HFF-Myc (cell line): ENCODE data around the gene INHBC.

Experiments
- DNase-seq: peaks from one replicate; pipeline ENCODE4 v3.0.0-alpha.2; 2011; ENCODE audit warnings: low read depth; ENCODE audit errors: extremely low read depth
- H3K4me3 ChIP-seq: replicated peaks from 2 replicates; pipeline ENCODE4 v1.5.1; 2011; ENCODE audit warnings: low read depth, mild to moderate bottlenecking, control low read depth, low read length
- CTCF ChIP-seq: IDR thresholded peaks from 2 replicates; pipeline ENCODE4 v1.5.1; 2012; ENCODE audit warnings: mild to moderate bottlenecking, low read depth, low read length, control low read depth; ENCODE audit errors: missing control alignments

INHBC gene

GRCh38 chr12:57485695-57486094 is 51.1 kb downstream of the INHBC start:
- TF ChIP-seq CTCF, result no peak
- no peak for DNase-seq
- H3K4me3 ChIP-seq, result no peak overlapping the region

- DNase-seq, result no peak
- peak overlapping the region; percentile 64 for H3K4me3 ChIP-seq
- no peak for TF ChIP-seq CTCF
These were observed 52.5 kb downstream of the INHBC start for GRCh38 chr12:57487055-57487596.

- H3K4me3 ChIP-seq, result peak within 1 kb of the TSS; percentile 64
- no peak for TF ChIP-seq CTCF
These were observed 53.2 kb downstream of the INHBC start, which contains the start of gene MARS1 for GRCh38 chr12:57487597-57488401. Gene MARS1 (plus strand): TSS chr12:57488068. CDS start chr12:57488091, 23 bp downstream.

GRCh38 chr12:57488402-57489156 is 54.0 kb downstream of the INHBC start:
- no peak for DNase-seq
- TF ChIP-seq CTCF, result no peak
- peak overlapping the region; percentile 64 for H3K4me3 ChIP-seq

More at GRCh38 chr12:57487597-57488401, 53.2 kb downstream of the INHBC start, which contains the start of gene MARS1:
- peak; percentile 96 for DNase-seq

GRCh38 chr12:57489157-57489641 is 54.6 kb downstream of the INHBC start:
- H3K4me3 ChIP-seq, result peak overlapping the region; percentile 64
- no peak for TF ChIP-seq CTCF
- DNase-seq, result no peak

GRCh38 chr12:57490126-57490525 is 55.5 kb downstream of the INHBC start:
- TF ChIP-seq CTCF, result no peak
- no peak for DNase-seq
- H3K4me3 ChIP-seq, result no peak overlapping the region
